Nephron (organoid): Measurements from ENCODE around the gene KSR2.
"Not testable (repeated sequence)": the region's sequence is repeated elsewhere in the genome, so short reads cannot be mapped to it uniquely, and the experiment has no call there.

Source experiments
- H3K27ac Mint-ChIP-seq, 3 experiments: 2 replicates each; pipeline ENCODE4 v1.8.0; 2020; ENCODE audit warnings: mixed read lengths in 3 of 3, mild to moderate bottlenecking in 2 of 3, moderate library complexity in 1 of 3
- H3K27me3 Mint-ChIP-seq: 2 replicates; pipeline ENCODE4 v1.8.0; 2021; ENCODE audit warnings: low read depth, mild to moderate bottlenecking, moderate library complexity, mixed read lengths
- H3K36me3 Mint-ChIP-seq: 2 replicates; pipeline ENCODE4 v1.8.0; 2020; ENCODE audit warnings: low read depth, mixed read lengths
- H3K4me1 Mint-ChIP-seq: 2 replicates; pipeline ENCODE4 v1.8.0; 2020; ENCODE audit warnings: mixed read lengths
- H3K4me3 Mint-ChIP-seq, 3 experiments: 2 replicates each; pipeline ENCODE4 v1.8.0; 2020; ENCODE audit warnings: mild to moderate bottlenecking in 3 of 3, mixed read lengths in 3 of 3, moderate library complexity in 2 of 3
- H3K9me3 Mint-ChIP-seq: 2 replicates; pipeline ENCODE4 v1.8.0; 2020; ENCODE audit warnings: mixed read lengths
- CTCF ChIP-seq, 3 experiments: fragments of 200-600 bp; sonication (generic); IDR thresholded peaks; one replicate each; pipeline ENCODE4 v1.5.0; 2021; ENCODE audit warnings: antibody characterized with exemption in 3 of 3; ENCODE audit not compliant: unreplicated experiment in 3 of 3

Gene KSR2

GRCh38 chr12:117897372-117898161 lies 71.2 kb downstream of the KSR2 start:
- Mint-ChIP-seq H3K36me3 (no peaks in the 10 kb centered on the region), H3K27me3 (no peaks in the 10 kb centered on the region), H3K9me3 (no peaks in the 10 kb centered on the region), H3K4me1 (no peaks in the 10 kb centered on the region), H3K27ac (no peak overlapping the region), H3K4me3 (no peak overlapping the region)
- TF ChIP-seq CTCF (IDR thresholded peaks at IDR 0.05; ENCODE audit: unreplicated experiment in 3 of 3) = no peak

GRCh38 chr12:117896009-117896408 lies 72.8 kb downstream of the KSR2 start:
- no peak for TF ChIP-seq CTCF (IDR thresholded peaks at IDR 0.05; ENCODE audit: unreplicated experiment in 3 of 3)
- Mint-ChIP-seq H3K4me3 (no peak overlapping the region), H3K27me3 (peaks cover 4% of the 10 kb centered on the region), H3K36me3 (no peaks in the 10 kb centered on the region), H3K9me3 (no peaks in the 10 kb centered on the region), H3K4me1 (no peaks in the 10 kb centered on the region), H3K27ac (no peak overlapping the region)

GRCh38 chr12:117892441-117892840 lies 76.3 kb downstream of the KSR2 start:
- Mint-ChIP-seq H3K9me3 (no peaks in the 10 kb centered on the region), H3K4me3 (no peak overlapping the region)
- no peak for TF ChIP-seq CTCF (IDR thresholded peaks at IDR 0.05; ENCODE audit: unreplicated experiment in 3 of 3)

GRCh38 chr12:117891265-117891664 lies 77.5 kb downstream of the KSR2 start:
- not testable (repeated sequence) for H3K36me3 Mint-ChIP-seq, H3K4me1 Mint-ChIP-seq, H3K9me3 Mint-ChIP-seq, H3K4me3 Mint-ChIP-seq, H3K27ac Mint-ChIP-seq
- H3K27me3 Mint-ChIP-seq = peaks cover 12% of the 10 kb centered on the region

More at GRCh38 chr12:117892441-117892840, 76.3 kb downstream of the KSR2 start:
- H3K4me1 Mint-ChIP-seq = no peaks in the 10 kb centered on the region
- peaks cover 12% of the 10 kb centered on the region for H3K27me3 Mint-ChIP-seq
- H3K27ac Mint-ChIP-seq = no peak overlapping the region
- H3K36me3 Mint-ChIP-seq = no peaks in the 10 kb centered on the region

- Mint-ChIP-seq H3K9me3 (no peaks in the 10 kb centered on the region), H3K4me3 (no peak overlapping the region), H3K36me3 (no peaks in the 10 kb centered on the region), H3K27ac (no peak overlapping the region), H3K27me3 (peaks cover 12% of the 10 kb centered on the region), H3K4me1 (no peaks in the 10 kb centered on the region)
- no peak for TF ChIP-seq CTCF (IDR thresholded peaks at IDR 0.05; ENCODE audit: unreplicated experiment in 3 of 3)
Measured at GRCh38 chr12:117890644-117891043, 78.1 kb downstream of the KSR2 start.

GRCh38 chr12:117890137-117890536 lies 78.7 kb downstream of the KSR2 start:
- H3K27ac Mint-ChIP-seq = no peak overlapping the region
- no peak for TF ChIP-seq CTCF (IDR thresholded peaks at IDR 0.05; ENCODE audit: unreplicated experiment in 3 of 3)

More at GRCh38 chr12:117890137-117890536, 78.7 kb downstream of the KSR2 start:
- Mint-ChIP-seq H3K4me1 (no peaks in the 10 kb centered on the region), H3K27me3 (peaks cover 12% of the 10 kb centered on the region), H3K36me3 (no peaks in the 10 kb centered on the region), H3K9me3 (no peaks in the 10 kb centered on the region), H3K4me3 (no peak overlapping the region)
